LNCAP (cell line): Measurements from ENCODE around the gene TRAPPC2L.
A peak's percentile ranks its signal among the peaks of the same experiment; 100 is the strongest.

Experiments
- CTCF ChIP-seq: fragments of 450-650 bp; IDR thresholded peaks from 2 replicates; pipeline ENCODE4 v1.5.1; 2017; ENCODE audit warnings: mild to moderate bottlenecking

Gene TRAPPC2L

GRCh38 chr16:88843256-88843655 is 13.7 kb upstream of the TRAPPC2L start:
- no peak for TF ChIP-seq CTCF

GRCh38 chr16:88844419-88845036 is 12.4 kb upstream of the TRAPPC2L start:
- peak; percentile 50 for TF ChIP-seq CTCF

- TF ChIP-seq CTCF, result no peak
Measured at GRCh38 chr16:88846088-88846487, 10.8 kb upstream of the TRAPPC2L start.

- TF ChIP-seq CTCF, result no peak
Measured at GRCh38 chr16:88847654-88848053, 9.3 kb upstream of the TRAPPC2L start.

DNA sequence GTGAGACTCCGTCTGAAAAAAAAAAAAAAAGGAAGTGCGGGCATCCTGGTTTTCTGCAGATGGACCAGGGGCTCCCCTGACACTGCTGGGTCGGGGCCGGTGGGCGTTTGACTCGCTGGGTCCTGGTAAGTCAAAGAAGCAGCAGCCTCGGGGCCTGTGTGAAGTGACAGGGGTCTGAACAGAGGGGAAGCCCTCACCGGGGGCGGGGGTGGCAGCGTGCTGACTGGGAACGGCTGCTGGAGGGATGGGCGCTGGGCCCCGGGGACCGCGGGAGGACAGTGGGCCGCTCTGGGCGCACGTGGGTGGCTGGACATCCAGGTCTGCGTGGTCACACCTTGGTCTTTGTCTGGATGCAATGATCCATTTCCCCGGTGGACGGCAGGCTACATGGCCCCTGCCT is 8.4 kb upstream of the TRAPPC2L start:
- no peak for TF ChIP-seq CTCF

DNA sequence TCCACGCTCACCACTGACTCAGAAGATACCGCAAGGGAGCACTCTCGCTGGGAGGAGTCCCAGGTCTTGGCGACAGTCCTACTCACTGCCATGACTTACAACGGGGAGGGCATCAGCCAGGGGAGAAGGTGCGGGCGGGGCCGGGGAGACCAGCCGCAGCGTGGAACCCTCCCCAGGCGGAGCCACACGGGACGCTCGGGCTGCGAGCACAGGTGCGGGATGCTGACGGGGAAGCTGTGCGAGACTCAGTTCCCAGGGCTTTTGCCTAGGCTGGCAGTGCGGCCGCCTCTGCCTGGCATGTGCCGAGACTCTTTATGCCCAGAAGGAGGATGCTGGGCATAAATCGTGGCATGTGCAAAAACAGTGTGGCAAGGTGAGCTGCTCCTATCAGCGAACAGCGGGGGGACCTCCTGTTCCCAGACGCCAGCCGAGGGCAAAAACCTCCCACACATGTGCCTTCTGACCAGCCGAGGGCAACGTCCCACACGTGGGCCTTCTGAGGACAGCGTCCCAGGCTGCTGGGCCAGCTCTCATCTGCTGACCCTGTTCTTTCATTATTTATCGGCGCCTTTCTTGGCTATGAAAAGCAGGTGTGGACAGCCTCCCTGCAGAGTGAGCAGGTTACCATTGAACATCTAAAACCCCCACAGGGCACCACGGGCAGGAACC is 6.3 kb upstream of the TRAPPC2L start:
- no peak for TF ChIP-seq CTCF

DNA sequence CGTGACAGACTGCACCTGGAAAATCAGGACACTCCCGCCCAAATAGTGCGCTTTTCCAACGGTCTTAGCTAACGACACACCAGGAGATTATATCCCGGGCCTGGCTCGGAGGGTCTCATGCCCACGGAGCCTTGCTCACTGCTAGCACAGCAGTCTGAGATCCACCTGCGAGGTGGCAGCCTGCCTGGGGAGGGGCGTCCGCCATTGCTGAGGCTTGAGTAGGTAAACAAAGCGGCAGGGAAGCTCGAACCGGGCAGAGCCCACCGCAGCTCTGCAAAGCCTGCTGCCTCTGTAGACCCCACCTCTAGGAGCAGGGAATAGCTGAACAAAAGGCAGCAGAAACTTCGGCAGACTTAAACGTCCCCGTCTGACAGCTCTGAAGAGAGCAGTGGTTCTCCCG is 5.3 kb upstream of the TRAPPC2L start:
- no peak for TF ChIP-seq CTCF
